Suprapubic skin (tissue), 4 donors: ENCODE measurements around the gene ROBO1. TPM values are rescaled to one million over a fixed set of nuclear protein-coding genes. Genes with fewer than 3 reads are reported as not detected.

ENCODE experiments used
- DNase-seq, 2 donors: peaks; one replicate each; pipeline ENCODE4 v3.0.0-alpha.2; 2019; ENCODE audit warnings: low spot score in 2 of 2
- H3K27ac ChIP-seq: fragments of 200-600 bp; sonication (generic); one replicate; pipeline ENCODE4 v1.5.1; 2019
- H3K27me3 ChIP-seq: fragments of 200-600 bp; sonication (generic); one replicate; pipeline ENCODE4 v1.5.1; 2019
- H3K36me3 ChIP-seq: fragments of 200-600 bp; sonication (generic); one replicate; pipeline ENCODE4 v1.5.1; 2019
- H3K4me1 ChIP-seq: fragments of 200-600 bp; sonication (generic); one replicate; pipeline ENCODE4 v1.5.1; 2019
- H3K4me3 ChIP-seq: fragments of 200-600 bp; sonication (generic); one replicate; pipeline ENCODE4 v1.5.1; 2019; ENCODE audit warnings: mild to moderate bottlenecking
- H3K9me3 ChIP-seq: fragments of 200-600 bp; sonication (generic); one replicate; pipeline ENCODE4 v1.5.1; 2019
- CTCF ChIP-seq, 2 donors: fragments of 200-600 bp in 1 of 2; fragments of 450-650 bp in 1 of 2; sonication (generic) in 1 of 2; IDR thresholded peaks; one replicate each; pipeline ENCODE4 v1.5.1; 2016 to 2019; ENCODE audit warnings: antibody characterized with exemption in 2 of 2, mild to moderate bottlenecking in 1 of 2, moderate library complexity in 1 of 2
- EP300 ChIP-seq: sonication (generic); formaldehyde crosslinking; IDR thresholded peaks from one replicate; pipeline ENCODE4 v1.6.1; 2017; ENCODE audit warnings: antibody characterized with exemption
- POLR2A ChIP-seq, 2 donors: fragments of 450-650 bp; IDR thresholded peaks; one replicate each; pipeline ENCODE4 v1.6.1; 2017; ENCODE audit warnings: antibody characterized with exemption in 2 of 2, mild to moderate bottlenecking in 2 of 2, moderate library complexity in 2 of 2
- POLR2AphosphoS5 ChIP-seq, 3 donors: sonication (generic); formaldehyde crosslinking; IDR thresholded peaks; one replicate each; pipeline ENCODE4 v1.6.1; 2017; ENCODE audit warnings: antibody characterized with exemption in 3 of 3
- WGBS: methylation state at CpG from one replicate; pipeline ENCODE4 v1.1.5; 2018; 5-methylcytosine and 5-hydroxymethylcytosine counted together
- total RNA-seq, 4 donors: library from RNA; depleted of rRNA; stranded (reverse); fragments of >200 nt; gene quantifications; one replicate each; pipeline ENCODE4 v1.1.0, GENCODE V29; 2016

Gene ROBO1
- total RNA-seq, 4 donors from 2014 or later = 67.7 to 80.3 (median 71.3) TPM

DNA sequence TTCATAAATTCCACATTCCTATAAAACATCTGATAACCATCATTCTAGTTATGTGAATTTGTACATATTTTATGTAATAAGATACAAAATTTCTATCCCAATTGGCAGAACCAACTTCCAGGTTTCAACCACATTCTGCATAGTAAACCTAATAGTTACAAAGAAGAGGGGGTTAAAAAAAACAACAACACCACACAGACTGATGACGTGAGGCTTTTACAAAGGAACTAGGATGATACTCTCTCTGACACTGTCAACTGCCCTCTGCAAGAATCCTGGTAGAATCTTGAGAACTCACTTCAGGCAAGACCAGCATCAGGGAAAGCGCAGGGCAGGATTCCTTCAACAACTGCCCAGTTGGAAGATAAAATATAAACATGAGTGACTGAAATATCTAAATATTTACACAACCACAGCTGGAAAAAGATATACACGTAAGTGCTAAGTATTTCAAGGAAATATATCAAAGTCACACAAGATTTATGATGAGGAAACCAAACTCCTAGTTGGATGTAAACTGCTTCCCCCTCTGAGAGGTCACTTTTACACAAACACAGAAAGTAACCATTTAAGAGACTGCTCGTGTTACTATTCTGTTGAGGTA is 816.4 kb downstream of the ROBO1 start:
- Histone ChIP-seq H3K27ac (no peak overlapping the region), H3K4me3 (no peak overlapping the region), H3K9me3 (no peaks in the 10 kb centered on the region), H3K36me3 (no peaks in the 10 kb centered on the region), H3K4me1 (no peaks in the 10 kb centered on the region), H3K27me3 (no peaks in the 10 kb centered on the region)
- TF ChIP-seq POLR2A (IDR thresholded peaks at IDR 0.05) (no peak), CTCF (IDR thresholded peaks at IDR 0.05) (no peak), POLR2AphosphoS5 (IDR thresholded peaks at IDR 0.05) (no peak)
- no peak for DNase-seq
- WGBS = 64% methylated on average over 4 of the region's 4 CpGs

GRCh38 chr3:78941587-78941986 is 826.2 kb downstream of the ROBO1 start:
- Histone ChIP-seq H3K27me3 (no peaks in the 10 kb centered on the region), H3K36me3 (no peaks in the 10 kb centered on the region), H3K4me1 (peaks cover 6% of the 10 kb centered on the region), H3K9me3 (no peaks in the 10 kb centered on the region), H3K4me3 (no peak overlapping the region), H3K27ac (no peak overlapping the region)
- DNase-seq = no peak
- TF ChIP-seq EP300 = no peak
- TF ChIP-seq POLR2A (IDR thresholded peaks at IDR 0.05) = no peak
- WGBS = 48% methylated on average over 2 of the region's 2 CpGs

DNA sequence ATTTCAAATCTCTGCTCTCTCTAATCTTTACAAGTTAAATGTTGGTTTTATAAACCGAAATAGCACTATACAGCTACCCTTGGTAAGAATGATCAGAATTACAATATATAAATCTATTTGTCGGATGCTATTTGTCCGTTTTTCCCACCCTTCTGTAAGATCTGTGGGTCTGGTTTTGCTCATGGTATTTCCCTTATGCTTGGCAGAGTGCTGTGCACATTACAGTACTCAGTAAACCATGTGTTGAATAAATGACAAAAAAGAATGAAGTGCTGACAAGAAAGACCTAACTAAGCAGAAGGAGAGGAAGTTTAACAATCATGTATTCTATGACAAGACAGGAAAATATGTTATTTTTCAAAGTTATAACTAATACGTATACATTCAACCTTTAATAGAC is 827.2 kb downstream of the ROBO1 start:
- H3K4me1 ChIP-seq = peaks cover 6% of the 10 kb centered on the region
- no peak for TF ChIP-seq EP300
- no peak for TF ChIP-seq CTCF (IDR thresholded peaks at IDR 0.05)
- TF ChIP-seq POLR2AphosphoS5 (IDR thresholded peaks at IDR 0.05) = no peak
- no peak overlapping the region for H3K27ac ChIP-seq
- no peaks in the 10 kb centered on the region for H3K27me3 ChIP-seq
- H3K4me3 ChIP-seq = no peak overlapping the region
- DNase-seq = no peak
- 89% methylated on average over 4 of the region's 4 CpGs for WGBS
- no peaks in the 10 kb centered on the region for H3K9me3 ChIP-seq
- no peaks in the 10 kb centered on the region for H3K36me3 ChIP-seq

DNA sequence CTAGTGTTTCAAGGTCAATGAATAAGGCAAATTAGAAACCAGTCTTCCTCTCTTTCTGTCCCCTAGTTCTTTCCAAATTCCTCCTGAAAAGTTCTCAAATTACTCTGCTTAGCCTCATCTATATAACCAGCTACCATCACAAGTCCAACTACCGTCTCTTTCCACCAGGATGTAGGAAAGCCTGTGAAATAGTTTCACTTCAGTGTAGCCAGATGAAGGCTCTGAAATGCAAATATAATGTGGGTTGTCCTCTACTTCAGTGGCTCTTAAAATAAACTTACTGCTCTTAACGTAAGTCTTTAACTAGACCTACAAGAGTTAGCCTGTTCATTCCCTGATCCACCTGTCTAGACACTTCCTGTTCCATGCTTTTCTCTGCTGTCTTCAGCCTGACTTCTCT is 827.7 kb downstream of the ROBO1 start:
- no peaks in the 10 kb centered on the region for H3K9me3 ChIP-seq
- H3K4me3 ChIP-seq = no peak overlapping the region
- no peak for TF ChIP-seq POLR2AphosphoS5 (IDR thresholded peaks at IDR 0.05)
- WGBS = 90% methylated on average over 2 of the region's 2 CpGs
- H3K27me3 ChIP-seq = no peaks in the 10 kb centered on the region
- H3K4me1 ChIP-seq = peaks cover 6% of the 10 kb centered on the region
- no peaks in the 10 kb centered on the region for H3K36me3 ChIP-seq
- H3K27ac ChIP-seq = no peak overlapping the region
- DNase-seq = no peak

- no peak overlapping the region for H3K27ac ChIP-seq
- no peaks in the 10 kb centered on the region for H3K27me3 ChIP-seq
- peaks cover 6% of the 10 kb centered on the region for H3K4me1 ChIP-seq
- H3K4me3 ChIP-seq = no peak overlapping the region
- H3K9me3 ChIP-seq = no peaks in the 10 kb centered on the region
- no peak for DNase-seq
- no peak for TF ChIP-seq POLR2A (IDR thresholded peaks at IDR 0.05)
- no peak for TF ChIP-seq EP300
- no peak for TF ChIP-seq CTCF (IDR thresholded peaks at IDR 0.05)
- TF ChIP-seq POLR2AphosphoS5 (IDR thresholded peaks at IDR 0.05) = no peak
- H3K36me3 ChIP-seq = no peaks in the 10 kb centered on the region
Observed at GRCh38 chr3:78937475-78937874, 830.3 kb downstream of the ROBO1 start.

GRCh38 chr3:78927759-78928158 is 840.0 kb downstream of the ROBO1 start:
- no peak overlapping the region for H3K27ac ChIP-seq
- DNase-seq = no peak
- H3K9me3 ChIP-seq = no peaks in the 10 kb centered on the region
- no peaks in the 10 kb centered on the region for H3K27me3 ChIP-seq
- 100% methylated on average over 1 of the region's 1 CpG for WGBS
- no peaks in the 10 kb centered on the region for H3K36me3 ChIP-seq
- no peak overlapping the region for H3K4me3 ChIP-seq
- H3K4me1 ChIP-seq = no peaks in the 10 kb centered on the region
- no peak for TF ChIP-seq CTCF (IDR thresholded peaks at IDR 0.05)
- TF ChIP-seq POLR2A (IDR thresholded peaks at IDR 0.05) = no peak
- TF ChIP-seq POLR2AphosphoS5 (IDR thresholded peaks at IDR 0.05) = no peak
- no peak for TF ChIP-seq EP300
